ENCODE data around the gene BMPER. TPM values are rescaled to one million over a fixed set of nuclear protein-coding genes. Genes with fewer than 3 reads are reported as not detected.

BMPER gene
- total RNA-seq, 2 experiments from 2014 or later = not detected

DNA sequence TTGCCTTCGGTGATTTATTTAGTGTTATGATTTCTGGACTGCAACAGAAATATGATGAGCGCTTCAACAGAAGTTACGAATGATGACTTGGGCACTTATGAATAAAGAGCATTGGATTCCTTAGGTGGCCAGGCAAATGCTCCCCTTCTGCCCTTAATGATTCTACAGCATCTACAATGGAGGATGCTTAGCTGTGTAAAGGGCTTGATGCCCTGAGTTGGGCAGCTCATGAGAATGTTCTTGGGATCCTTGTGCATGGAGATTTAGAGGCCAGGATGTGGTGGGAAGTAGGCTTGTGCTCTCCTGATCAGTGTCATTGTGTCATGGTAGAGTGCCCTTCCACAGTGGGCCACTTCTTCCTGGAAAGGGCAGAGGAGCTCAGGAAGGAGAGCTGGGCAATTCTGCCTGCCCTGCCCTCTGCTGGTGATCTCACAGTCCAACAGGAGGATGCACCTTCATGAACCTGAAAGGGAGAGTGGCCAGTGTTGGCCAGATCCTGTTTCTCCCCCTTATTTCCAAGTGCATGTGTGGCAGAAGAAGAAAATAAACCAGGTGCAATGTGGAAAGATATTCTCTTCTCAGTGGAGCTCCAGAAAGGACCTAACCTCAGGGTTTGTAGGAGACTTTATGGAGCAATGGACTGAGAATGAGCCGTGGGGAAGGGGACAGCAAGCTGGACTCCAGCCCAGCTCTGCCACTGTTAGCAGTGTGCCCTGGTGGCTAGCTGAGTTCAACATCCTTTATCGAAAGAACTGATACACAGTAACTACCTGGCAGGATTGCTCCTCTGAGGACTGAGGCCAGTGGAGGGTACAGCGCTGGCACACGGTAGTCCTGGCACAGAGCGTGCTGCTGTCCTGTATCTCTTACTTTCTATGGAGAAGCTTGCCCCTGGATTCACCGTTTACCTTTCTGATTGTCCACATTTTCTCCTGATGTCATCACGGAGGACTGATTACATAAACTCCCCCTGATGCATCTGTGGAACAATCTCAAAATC lies 182.9 kb downstream of the BMPER start:
- CTCF ChIA-PET = interaction anchor here (0.9 to 1.2 kb wide), 3 partner anchors 14 to 902 kb away, joined by 3 read pairs; no protein-coding TSS in a partner anchor
- POLR2A ChIA-PET = no interaction called here
- H3K36me3 Mint-ChIP-seq = no peaks in the 10 kb centered on the region
- no peak overlapping the region for H3K27ac Mint-ChIP-seq
- intact Hi-C loops (cut with micrococcal nuclease) = no loop called here
- H3K9me3 Mint-ChIP-seq = no peaks in the 10 kb centered on the region
- DNase-seq = no peak
- H3K27me3 Mint-ChIP-seq = no peaks in the 10 kb centered on the region
- no peaks in the 10 kb centered on the region for H3K4me1 Mint-ChIP-seq (ENCODE audit: low read depth)
- no peak overlapping the region for H3K4me3 Mint-ChIP-seq

DNA sequence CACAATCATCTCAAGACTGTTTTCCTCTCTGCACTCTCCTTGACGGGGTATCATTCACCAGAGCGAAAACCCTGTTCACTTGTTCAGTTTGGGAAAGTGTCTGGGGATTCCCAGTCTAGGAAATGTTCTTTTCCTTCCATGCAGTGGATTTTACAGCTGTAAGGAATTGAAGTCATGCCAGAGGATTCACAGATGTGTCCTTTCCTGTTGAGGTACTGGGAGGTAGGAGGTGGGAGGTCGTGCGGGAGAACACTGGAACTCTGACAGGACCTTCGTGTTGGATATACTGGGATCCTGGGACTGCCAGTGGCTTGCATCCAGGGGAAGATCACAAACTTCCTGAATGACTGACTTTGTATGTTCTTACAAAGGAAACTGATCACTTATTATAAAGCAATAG lies 185.5 kb downstream of the BMPER start:
- Mint-ChIP-seq H3K4me1 (ENCODE audit: low read depth) (no peaks in the 10 kb centered on the region), H3K27me3 (no peaks in the 10 kb centered on the region), H3K4me3 (no peak overlapping the region), H3K36me3 (no peaks in the 10 kb centered on the region), H3K9me3 (no peaks in the 10 kb centered on the region), H3K27ac (no peak overlapping the region)
- ChIA-PET CTCF (interaction anchor here (1.5 kb wide), 1 partner anchor 11 kb away, joined by 3 read pairs; no protein-coding TSS in a partner anchor), POLR2A (no interaction called here)
- intact Hi-C loops (cut with micrococcal nuclease) = loop anchor here (5.0 kb wide), 1 partner anchor 946 kb away; the partner anchor contains the start of gene DPY19L1
- DNase-seq = no peak

DNA sequence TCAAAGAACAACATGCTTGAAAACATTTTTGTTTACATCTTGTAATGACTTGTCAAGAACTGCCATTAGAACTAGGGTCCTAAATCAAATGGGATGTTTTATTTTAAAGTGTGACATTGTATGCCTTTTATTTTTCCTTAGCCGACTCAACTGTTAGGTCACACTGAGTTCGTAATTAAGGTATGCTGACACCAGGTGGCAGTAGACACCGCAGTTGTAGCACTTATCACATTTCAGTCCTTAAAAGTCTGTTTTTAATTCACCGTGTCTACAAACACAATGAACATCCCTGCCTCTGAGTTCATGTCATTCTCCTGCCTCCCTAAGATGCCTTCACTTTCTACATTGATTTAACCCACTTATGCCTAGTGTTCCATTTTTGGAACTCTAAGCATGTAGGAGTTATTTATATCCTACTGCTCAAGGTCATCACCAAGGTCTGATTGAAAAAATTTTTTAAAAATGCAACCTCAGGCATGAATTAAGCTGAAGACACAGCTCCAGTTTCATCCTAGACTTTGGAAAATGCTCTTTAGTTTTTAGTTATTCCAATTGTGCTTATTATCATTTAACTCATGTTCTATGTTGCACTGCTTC lies 186.1 kb downstream of the BMPER start:
- POLR2A ChIA-PET = no interaction called here
- CTCF ChIA-PET = interaction anchor here (0.5 to 1.5 kb wide), 3 partner anchors 12 to 552 kb away, joined by 3 read pairs; no protein-coding TSS in a partner anchor
- Mint-ChIP-seq H3K27me3 (no peaks in the 10 kb centered on the region), H3K36me3 (no peaks in the 10 kb centered on the region), H3K4me3 (no peak overlapping the region), H3K27ac (no peak overlapping the region), H3K4me1 (ENCODE audit: low read depth) (no peaks in the 10 kb centered on the region), H3K9me3 (no peaks in the 10 kb centered on the region)
- intact Hi-C loops (cut with micrococcal nuclease) = loop anchor here (5.0 kb wide), 1 partner anchor 946 kb away; the partner anchor contains the start of gene DPY19L1
- DNase-seq = peak; percentile 15

DNA sequence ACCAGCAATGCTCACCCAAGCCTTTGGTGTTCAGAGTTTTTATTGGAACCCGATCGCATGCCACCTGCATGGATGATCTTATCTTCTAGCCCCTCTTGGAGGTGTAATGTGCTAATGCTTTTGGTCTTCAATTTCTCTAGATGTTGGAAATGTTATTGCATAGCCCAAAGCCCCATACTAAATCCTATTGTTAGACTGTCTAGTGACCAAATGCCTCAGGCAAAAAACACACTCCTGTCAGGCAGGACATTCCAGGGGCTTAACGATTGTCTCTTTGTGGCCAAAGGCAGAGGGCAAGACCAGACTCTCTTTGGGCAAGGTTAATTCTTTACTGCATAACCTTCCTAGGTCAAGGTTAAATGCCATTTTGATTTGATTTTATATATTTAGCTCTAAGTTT lies 187.9 kb downstream of the BMPER start:
- CTCF ChIA-PET = interaction anchor here (0.6 kb wide), 1 partner anchor 913 kb away, joined by 5 read pairs; no protein-coding TSS in a partner anchor

DNA sequence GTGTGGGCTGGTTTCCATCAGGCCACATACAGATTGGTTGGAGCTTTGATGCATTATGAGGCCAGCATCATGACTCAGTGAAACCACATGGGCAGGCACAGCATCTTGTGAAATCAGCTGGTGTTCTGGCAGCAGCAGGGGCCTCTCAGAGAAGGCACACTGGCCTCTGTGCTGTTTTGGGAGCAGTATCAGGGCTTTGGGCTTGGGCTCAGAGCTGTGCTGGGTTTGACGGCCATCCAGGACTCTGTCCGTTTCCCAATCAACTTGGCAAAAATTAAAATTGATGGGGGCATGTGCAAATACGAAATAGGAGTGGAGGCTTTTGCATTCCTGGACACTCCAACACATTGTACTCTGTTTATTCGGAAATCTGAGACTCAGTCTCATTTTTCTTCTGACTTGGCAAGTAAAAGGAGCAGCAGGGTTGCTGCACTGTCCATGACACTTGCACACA lies 190.9 kb downstream of the BMPER start:
- Mint-ChIP-seq H3K4me1 (ENCODE audit: low read depth) (no peaks in the 10 kb centered on the region), H3K4me3 (no peak overlapping the region), H3K27me3 (no peaks in the 10 kb centered on the region), H3K36me3 (no peaks in the 10 kb centered on the region), H3K9me3 (no peaks in the 10 kb centered on the region), H3K27ac (no peak overlapping the region)
- ChIA-PET CTCF (no interaction called here), POLR2A (no interaction called here)
- intact Hi-C loops (cut with micrococcal nuclease) = no loop called here
- DNase-seq = no peak

More for the DNA sequence above, 187.9 kb downstream of the BMPER start:
- no peak overlapping the region for H3K4me3 Mint-ChIP-seq
- H3K9me3 Mint-ChIP-seq = no peaks in the 10 kb centered on the region
- intact Hi-C loops (cut with micrococcal nuclease) = loop anchor here (5.0 kb wide), 1 partner anchor 944 kb away; the partner anchor contains the start of gene DPY19L1
- H3K27ac Mint-ChIP-seq = no peak overlapping the region
- no peaks in the 10 kb centered on the region for H3K36me3 Mint-ChIP-seq
- POLR2A ChIA-PET = no interaction called here
- no peaks in the 10 kb centered on the region for H3K4me1 Mint-ChIP-seq (ENCODE audit: low read depth)
- no peaks in the 10 kb centered on the region for H3K27me3 Mint-ChIP-seq
- no peak for DNase-seq

DNA sequence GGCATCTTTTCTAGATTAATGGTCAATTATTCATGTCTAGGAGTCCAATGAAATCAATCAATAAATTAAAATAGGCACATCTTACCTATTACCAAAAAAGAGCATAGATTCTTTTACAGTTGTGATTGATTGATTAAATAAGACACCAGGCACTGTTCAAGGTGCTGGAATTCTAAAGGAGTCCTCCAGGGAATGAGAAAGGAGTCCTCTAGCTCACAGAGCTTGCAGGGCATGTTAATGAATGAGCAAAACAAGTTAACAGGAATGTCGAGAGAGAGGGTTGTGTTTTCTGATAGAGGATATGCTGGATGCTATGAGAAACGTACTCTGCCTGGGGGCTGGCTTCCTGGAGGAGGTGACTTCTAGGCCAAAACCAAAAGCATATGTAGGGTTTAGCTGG lies 191.4 kb downstream of the BMPER start:
- Mint-ChIP-seq H3K36me3 (no peaks in the 10 kb centered on the region), H3K4me3 (no peak overlapping the region), H3K4me1 (ENCODE audit: low read depth) (no peaks in the 10 kb centered on the region), H3K27me3 (no peaks in the 10 kb centered on the region), H3K27ac (no peak overlapping the region), H3K9me3 (no peaks in the 10 kb centered on the region)
- CTCF ChIA-PET = no interaction called here
- intact Hi-C loops (cut with micrococcal nuclease) = no loop called here
- DNase-seq = no peak
- POLR2A ChIA-PET = no interaction called here

DNA sequence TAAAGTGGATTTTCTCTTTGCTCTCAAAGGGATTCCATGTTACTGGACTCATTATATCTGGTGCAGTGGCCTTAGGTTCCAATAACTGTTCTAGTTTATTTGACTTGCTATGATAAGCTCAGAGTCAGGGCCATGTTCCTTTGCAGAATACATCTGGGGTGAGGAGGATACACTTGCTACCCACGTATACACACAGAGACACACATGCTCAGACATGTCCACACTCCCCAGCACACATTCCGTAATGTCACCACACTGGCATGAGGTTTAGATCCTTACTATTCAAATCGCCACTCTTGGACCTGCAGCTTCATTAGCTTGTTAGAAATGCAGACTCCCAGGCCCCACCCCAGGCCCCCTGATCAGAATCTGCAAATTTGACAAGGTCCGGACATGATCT lies 195.3 kb downstream of the BMPER start:
- H3K4me1 Mint-ChIP-seq (ENCODE audit: low read depth) = no peaks in the 10 kb centered on the region
- H3K9me3 Mint-ChIP-seq = no peaks in the 10 kb centered on the region
- H3K27ac Mint-ChIP-seq = no peak overlapping the region
- H3K4me3 Mint-ChIP-seq = no peak overlapping the region
- no peaks in the 10 kb centered on the region for H3K36me3 Mint-ChIP-seq
- ChIA-PET POLR2A (no interaction called here), CTCF (no interaction called here)
- no peak for DNase-seq
- intact Hi-C loops (cut with micrococcal nuclease) = no loop called here
- H3K27me3 Mint-ChIP-seq = no peaks in the 10 kb centered on the region

DNA sequence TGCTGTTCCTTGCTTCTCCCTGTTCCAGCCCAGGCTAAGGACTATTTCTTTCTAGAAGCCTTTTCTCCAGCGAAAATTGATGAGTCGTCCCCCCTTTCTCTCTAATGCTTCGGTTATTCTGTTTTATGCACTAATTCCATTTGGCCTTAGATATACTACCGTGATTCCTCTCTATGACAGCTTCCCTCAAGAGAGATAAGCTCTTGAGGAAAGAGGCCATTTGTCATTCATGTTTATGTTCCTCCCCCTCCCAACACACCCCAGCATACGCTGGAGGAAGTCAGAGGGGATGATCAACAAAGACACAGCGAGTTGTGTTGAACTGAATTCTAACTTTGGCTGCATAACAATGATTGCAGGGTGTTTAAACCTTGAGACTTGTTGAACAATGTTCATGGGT lies 198.8 kb downstream of the BMPER start:
- no peak for DNase-seq
- intact Hi-C loops (cut with micrococcal nuclease) = no loop called here
- H3K27ac Mint-ChIP-seq = no peak overlapping the region
- ChIA-PET POLR2A (no interaction called here), CTCF (no interaction called here)
- H3K36me3 Mint-ChIP-seq = no peaks in the 10 kb centered on the region
- H3K9me3 Mint-ChIP-seq = no peaks in the 10 kb centered on the region
- no peak overlapping the region for H3K4me3 Mint-ChIP-seq
- no peaks in the 10 kb centered on the region for H3K27me3 Mint-ChIP-seq
- no peaks in the 10 kb centered on the region for H3K4me1 Mint-ChIP-seq (ENCODE audit: low read depth)

DNA sequence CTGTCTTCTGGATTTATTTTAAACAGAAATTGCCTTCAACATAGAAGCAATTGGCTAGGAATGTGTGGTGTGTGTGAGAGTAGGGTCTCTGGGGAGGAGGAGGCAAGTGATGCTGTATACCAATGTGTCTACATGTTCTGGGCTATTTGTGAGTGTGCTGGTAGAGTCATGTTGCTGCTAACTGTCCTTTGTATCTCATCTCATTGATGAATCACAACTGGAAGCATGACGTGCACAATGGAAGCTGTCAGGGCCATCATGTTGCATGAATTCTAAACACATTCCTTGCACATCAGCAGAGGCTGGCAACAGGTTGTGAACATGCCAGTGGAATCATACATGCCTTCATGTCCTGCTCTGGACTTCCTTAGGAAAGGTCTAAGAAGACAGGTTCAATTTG lies 199.7 kb downstream of the BMPER start:
- ChIA-PET POLR2A (no interaction called here), CTCF (no interaction called here)
- no peak overlapping the region for H3K27ac Mint-ChIP-seq
- no peaks in the 10 kb centered on the region for H3K9me3 Mint-ChIP-seq
- no peaks in the 10 kb centered on the region for H3K27me3 Mint-ChIP-seq
- no peaks in the 10 kb centered on the region for H3K36me3 Mint-ChIP-seq
- H3K4me1 Mint-ChIP-seq (ENCODE audit: low read depth) = no peaks in the 10 kb centered on the region
- DNase-seq = no peak
- intact Hi-C loops (cut with micrococcal nuclease) = no loop called here
- no peak overlapping the region for H3K4me3 Mint-ChIP-seq

DNA sequence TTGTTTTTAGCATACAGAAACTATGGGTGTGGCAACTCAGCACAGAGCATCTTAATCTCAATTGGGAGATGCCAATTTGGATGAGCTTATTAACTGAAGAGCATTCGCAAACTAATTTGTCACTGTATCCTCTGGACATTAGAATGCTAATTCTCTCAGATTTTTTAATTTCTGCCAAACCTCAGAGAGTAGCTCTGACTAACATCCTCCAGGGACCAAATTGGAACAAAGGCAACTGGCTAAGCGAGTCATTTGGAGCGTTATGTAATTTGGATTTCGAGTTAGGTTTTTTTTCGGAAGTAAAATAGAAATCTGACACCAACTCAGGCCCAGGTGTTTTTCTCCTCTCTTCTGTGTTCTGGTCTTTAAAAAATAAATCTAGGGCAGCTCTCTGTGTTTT lies 201.9 kb downstream of the BMPER start:
- H3K36me3 Mint-ChIP-seq = no peaks in the 10 kb centered on the region
- no peaks in the 10 kb centered on the region for H3K27me3 Mint-ChIP-seq
- H3K9me3 Mint-ChIP-seq = no peaks in the 10 kb centered on the region
- no peaks in the 10 kb centered on the region for H3K4me1 Mint-ChIP-seq (ENCODE audit: low read depth)
- no peak overlapping the region for H3K4me3 Mint-ChIP-seq
- DNase-seq = no peak
- ChIA-PET POLR2A (no interaction called here), CTCF (no interaction called here)
- no peak overlapping the region for H3K27ac Mint-ChIP-seq
- intact Hi-C loops (cut with micrococcal nuclease) = no loop called here

DNA sequence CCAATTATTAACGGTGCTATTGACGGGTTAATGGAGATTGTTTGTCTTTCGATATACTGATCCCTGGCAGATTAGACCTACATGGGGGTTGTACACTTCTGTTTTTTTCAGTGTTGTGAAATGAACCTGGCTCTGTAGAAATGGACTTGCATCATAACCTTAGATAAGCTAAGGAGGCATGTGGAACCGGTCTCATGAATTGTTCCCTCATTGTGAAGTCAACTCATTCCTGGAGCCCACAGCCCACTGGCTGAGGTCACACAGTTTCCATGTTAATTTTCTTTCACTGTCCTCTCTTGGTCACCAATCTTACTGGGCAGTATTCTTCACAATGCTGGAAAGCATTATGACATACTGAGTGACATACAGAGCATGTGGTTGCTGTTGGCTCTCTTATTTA lies 202.8 kb downstream of the BMPER start:
- no peaks in the 10 kb centered on the region for H3K27me3 Mint-ChIP-seq
- no peaks in the 10 kb centered on the region for H3K4me1 Mint-ChIP-seq (ENCODE audit: low read depth)
- CTCF ChIA-PET = no interaction called here
- H3K9me3 Mint-ChIP-seq = no peaks in the 10 kb centered on the region
- POLR2A ChIA-PET = no interaction called here
- H3K36me3 Mint-ChIP-seq = no peaks in the 10 kb centered on the region
- DNase-seq = no peak
- intact Hi-C loops (cut with micrococcal nuclease) = no loop called here
- H3K27ac Mint-ChIP-seq = no peak overlapping the region
- no peak overlapping the region for H3K4me3 Mint-ChIP-seq

DNA sequence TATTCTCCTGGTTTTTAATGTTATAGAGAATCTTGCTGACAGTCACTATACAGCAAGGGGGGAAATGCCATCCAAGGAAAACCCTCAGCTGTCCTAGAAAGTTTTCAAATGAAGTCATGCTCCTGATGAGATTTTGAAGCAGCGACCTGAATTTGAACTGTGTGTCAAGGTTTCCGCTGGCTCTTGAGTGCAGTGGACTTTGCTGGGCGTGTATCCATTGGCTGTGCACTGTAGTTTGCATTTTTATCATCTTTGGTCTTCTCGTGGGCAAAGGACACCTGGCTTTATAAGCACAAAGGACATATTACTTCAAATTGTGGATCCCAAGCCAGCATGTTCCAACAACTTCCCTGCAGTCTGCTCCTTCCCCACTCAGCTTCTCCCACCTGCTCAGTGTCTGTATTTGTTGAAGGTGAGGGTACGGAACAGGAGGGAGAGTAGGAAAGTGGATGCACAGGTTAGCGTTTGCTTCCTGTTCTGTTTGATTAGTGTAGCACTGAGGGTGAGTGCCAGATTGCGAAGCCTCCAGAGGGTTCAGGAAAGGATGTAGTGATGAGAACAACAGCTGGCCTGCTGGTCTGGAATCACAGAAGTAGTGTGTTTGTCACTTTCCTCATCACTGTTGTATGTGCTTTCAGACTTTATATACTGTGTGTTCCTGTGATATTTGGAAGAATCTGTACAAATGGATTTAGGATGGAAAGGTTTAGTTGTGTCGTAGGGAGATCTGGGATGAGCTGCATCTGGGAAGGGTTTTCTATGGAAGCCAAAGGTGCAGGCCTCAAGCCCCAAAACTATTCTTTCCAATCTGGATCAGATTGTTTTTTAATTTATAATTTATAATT lies 204.8 kb downstream of the BMPER start:
- ChIA-PET CTCF (no interaction called here), POLR2A (no interaction called here)
- Mint-ChIP-seq H3K27ac (no peak overlapping the region), H3K27me3 (no peaks in the 10 kb centered on the region), H3K9me3 (peaks cover 4% of the 10 kb centered on the region), H3K4me3 (no peak overlapping the region), H3K36me3 (no peaks in the 10 kb centered on the region), H3K4me1 (ENCODE audit: low read depth) (no peaks in the 10 kb centered on the region)
- intact Hi-C loops (cut with micrococcal nuclease) = no loop called here
- no peak for DNase-seq

Measured in activated CD4-positive, alpha-beta memory T cell treated with anti-CD3 and anti-CD28 coated beads for 36 hours (primary cell).